ENCODE results near the gene ACOX1. TPM values are rescaled to one million over a fixed set of nuclear protein-coding genes. Genes with fewer than 3 reads are reported as not detected.

ACOX1 gene
- polyA plus RNA-seq, 1 donor (not counting 4 experiments of a cell fraction or from before 2014, with no cell fraction given): 31.8 TPM

GRCh38 chr17:75892556-75893224 lies 86.3 kb downstream of the ACOX1 start:
- no peaks in the 10 kb centered on the region for H3K27me3 ChIP-seq (ENCODE audit: control insufficient read depth, extremely low read depth, insufficient read depth, low read length)
- peaks cover 7 to 10% of the 10 kb centered on the region in 2 experiments for H3K36me3 ChIP-seq (ENCODE audit: control insufficient read depth in 2 of 2, extremely low read depth in 1 of 2, insufficient read depth in 2 of 2, low read length in 2 of 2)
- FAIRE-seq (no peak), DNase-seq (ENCODE audit: low read depth, low spot score) (no peak)
- H3K4me2 ChIP-seq (ENCODE audit: control insufficient read depth, extremely low read depth, insufficient read depth, low read depth, low read length): no peak overlapping the region
- H3K4me1 ChIP-seq (ENCODE audit: control insufficient read depth, extremely low read depth, insufficient read depth, low read length): peaks cover 9% of the 10 kb centered on the region
- no peaks in the 10 kb centered on the region for H4K20me1 ChIP-seq (ENCODE audit: control insufficient read depth, extremely low read depth, insufficient read depth, low read length)
- H3K9ac ChIP-seq (ENCODE audit: control insufficient read depth, extremely low read depth, insufficient read depth, low read length): no peak overlapping the region
- dilution Hi-C loops (cut with MboI; ENCODE audit: extremely low pct_ligation_motif_present, low sequenced_read_pairs): no loop called here
- H3K79me2 ChIP-seq (ENCODE audit: control insufficient read depth, insufficient read depth, low read length): peaks cover 4% of the 10 kb centered on the region
- no peak overlapping the region for H3K4me3 ChIP-seq (ENCODE audit: control insufficient read depth in 2 of 3, extremely low read depth in 1 of 3, insufficient read depth in 2 of 3, low read depth in 1 of 3, low read length in 3 of 3)
- TF ChIP-seq, protein P1, sequence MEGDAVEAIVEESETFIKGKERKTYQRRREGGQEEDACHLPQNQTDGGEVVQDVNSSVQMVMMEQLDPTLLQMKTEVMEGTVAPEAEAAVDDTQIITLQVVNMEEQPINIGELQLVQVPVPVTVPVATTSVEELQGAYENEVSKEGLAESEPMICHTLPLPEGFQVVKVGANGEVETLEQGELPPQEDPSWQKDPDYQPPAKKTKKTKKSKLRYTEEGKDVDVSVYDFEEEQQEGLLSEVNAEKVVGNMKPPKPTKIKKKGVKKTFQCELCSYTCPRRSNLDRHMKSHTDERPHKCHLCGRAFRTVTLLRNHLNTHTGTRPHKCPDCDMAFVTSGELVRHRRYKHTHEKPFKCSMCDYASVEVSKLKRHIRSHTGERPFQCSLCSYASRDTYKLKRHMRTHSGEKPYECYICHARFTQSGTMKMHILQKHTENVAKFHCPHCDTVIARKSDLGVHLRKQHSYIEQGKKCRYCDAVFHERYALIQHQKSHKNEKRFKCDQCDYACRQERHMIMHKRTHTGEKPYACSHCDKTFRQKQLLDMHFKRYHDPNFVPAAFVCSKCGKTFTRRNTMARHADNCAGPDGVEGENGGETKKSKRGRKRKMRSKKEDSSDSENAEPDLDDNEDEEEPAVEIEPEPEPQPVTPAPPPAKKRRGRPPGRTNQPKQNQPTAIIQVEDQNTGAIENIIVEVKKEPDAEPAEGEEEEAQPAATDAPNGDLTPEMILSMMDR (optimal IDR thresholded peaks at IDR 0.05 in 1 of 3, IDR thresholded peaks at IDR 0.05 in 1 of 3, conservative IDR thresholded peaks at IDR 0.05 in 1 of 3; ENCODE audit: extremely low read depth in 1 of 3, insufficient read depth in 2 of 3, low read length in 3 of 3): no peak
- TF ChIP-seq EZH2 (IDR thresholded peaks at IDR 0.05; ENCODE audit: low read length): no peak
- H3K27ac ChIP-seq (ENCODE audit: control insufficient read depth, insufficient read depth, low read length): no peak overlapping the region
- H2AFZ ChIP-seq (ENCODE audit: control insufficient read depth, low read length): no peak overlapping the region
- no peaks in the 10 kb centered on the region for H3K9me1 ChIP-seq (ENCODE audit: control insufficient read depth, extremely low read depth, insufficient read depth, low read length)
- H3K9me3 ChIP-seq (ENCODE audit: control insufficient read depth, low read depth, low read length): no peaks in the 10 kb centered on the region

DNA sequence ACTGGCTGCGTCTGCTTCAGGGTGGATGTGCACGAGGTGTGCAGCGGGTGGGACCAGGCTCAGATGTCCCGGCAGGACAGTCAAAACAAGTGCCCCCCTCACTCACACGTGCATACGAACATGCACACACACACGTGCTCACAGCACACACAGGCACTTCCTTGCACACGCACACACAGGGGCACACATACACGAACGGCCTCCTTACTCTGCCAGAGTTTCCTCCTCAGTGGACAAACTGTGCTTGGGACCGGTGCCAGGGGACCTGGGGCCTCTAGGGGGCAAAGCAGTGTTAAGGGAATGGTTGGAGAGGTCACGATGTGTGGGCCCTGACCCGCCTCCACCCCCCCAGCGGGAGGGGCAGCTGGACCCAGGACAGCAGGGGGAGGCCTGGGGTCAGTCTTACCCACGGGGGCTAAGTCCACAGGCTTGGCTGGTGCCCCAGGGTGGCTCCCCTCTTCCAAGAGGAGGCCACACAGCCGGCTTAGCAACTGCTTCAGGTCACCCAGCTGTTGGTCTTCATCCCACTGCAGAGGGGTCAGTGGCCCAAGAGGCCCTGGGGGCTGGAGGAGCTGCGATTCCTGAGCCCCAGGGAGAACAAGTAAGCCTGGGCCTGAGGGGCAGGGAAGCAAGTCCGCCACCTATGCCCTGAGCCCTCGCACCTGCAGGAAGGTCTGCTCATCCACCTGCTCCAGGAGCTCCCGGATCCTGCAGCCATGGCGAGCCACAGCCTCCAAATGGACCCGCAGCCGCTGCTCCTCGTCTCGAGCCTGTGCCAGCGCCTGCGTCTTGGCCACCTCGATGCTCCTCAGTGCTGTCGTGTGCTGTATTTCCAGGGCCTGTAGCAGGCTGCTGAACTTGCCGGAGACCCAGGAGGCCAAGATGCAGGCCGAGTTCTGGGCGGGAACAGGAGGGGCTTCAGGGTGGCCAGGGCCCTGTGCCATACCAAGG lies 87.1 kb downstream of the ACOX1 start:
- DNase-seq (ENCODE audit: low read depth, low spot score): no peak

More for the DNA sequence above, 87.1 kb downstream of the ACOX1 start:
- Histone ChIP-seq H3K4me1 (ENCODE audit: control insufficient read depth, extremely low read depth, insufficient read depth, low read length) (peaks cover 9% of the 10 kb centered on the region), H3K27ac (ENCODE audit: control insufficient read depth, insufficient read depth, low read length) (no peak overlapping the region), H4K20me1 (ENCODE audit: control insufficient read depth, extremely low read depth, insufficient read depth, low read length) (no peaks in the 10 kb centered on the region), H3K4me2 (ENCODE audit: control insufficient read depth, extremely low read depth, insufficient read depth, low read depth, low read length) (no peak overlapping the region), H3K9ac (ENCODE audit: control insufficient read depth, extremely low read depth, insufficient read depth, low read length) (no peak overlapping the region), H3K9me1 (ENCODE audit: control insufficient read depth, extremely low read depth, insufficient read depth, low read length) (no peaks in the 10 kb centered on the region), H3K79me2 (ENCODE audit: control insufficient read depth, insufficient read depth, low read length) (peaks cover 4% of the 10 kb centered on the region), H3K36me3 (ENCODE audit: control insufficient read depth in 2 of 2, extremely low read depth in 1 of 2, insufficient read depth in 2 of 2, low read length in 2 of 2) (peaks cover 6 to 7% of the 10 kb centered on the region in 2 experiments), H3K9me3 (ENCODE audit: control insufficient read depth, low read depth, low read length) (no peaks in the 10 kb centered on the region), H3K4me3 (ENCODE audit: control insufficient read depth in 2 of 3, extremely low read depth in 1 of 3, insufficient read depth in 2 of 3, low read depth in 1 of 3, low read length in 3 of 3) (no peak overlapping the region), H2AFZ (ENCODE audit: control insufficient read depth, low read length) (no peak overlapping the region), H3K27me3 (ENCODE audit: control insufficient read depth, extremely low read depth, insufficient read depth, low read length) (no peaks in the 10 kb centered on the region)
- no peak for TF ChIP-seq EZH2 (IDR thresholded peaks at IDR 0.05; ENCODE audit: low read length)
- TF ChIP-seq, protein P1 (optimal IDR thresholded peaks at IDR 0.05 in 1 of 3, IDR thresholded peaks at IDR 0.05 in 1 of 3, conservative IDR thresholded peaks at IDR 0.05 in 1 of 3; ENCODE audit: extremely low read depth in 1 of 3, insufficient read depth in 2 of 3, low read length in 3 of 3): no peak
- dilution Hi-C loops (cut with MboI; ENCODE audit: extremely low pct_ligation_motif_present, low sequenced_read_pairs): no loop called here
- no peak for FAIRE-seq

Other genes with a start within 250 kb of the ACOX1 start
- gene GALK1, start 214.0 kb downstream of the ACOX1 start, polyA plus RNA-seq: 1.1 to 5.2 TPM (median 1.3 TPM) in 3 replicates
- gene UNK, start 194.4 kb downstream of the ACOX1 start, polyA plus RNA-seq: 10.4 to 13.0 TPM (median 10.9 TPM) in 3 replicates
- gene UNC13D, start 134.8 kb downstream of the ACOX1 start, polyA plus RNA-seq: 0.25 to 0.79 TPM (median 0.36 TPM) in 3 replicates
- gene WBP2, start 123.8 kb downstream of the ACOX1 start, polyA plus RNA-seq: 17.0 to 41.4 TPM (median 23.3 TPM) in 3 replicates
- 9.4 to 20.7 TPM (median 10.9 TPM) in 3 replicates for gene TRIM47, start 100.6 kb downstream of the ACOX1 start, polyA plus RNA-seq
- gene TRIM65, start 82.2 kb downstream of the ACOX1 start, polyA plus RNA-seq: 7.4 to 10.6 TPM (median 7.8 TPM) in 3 replicates
- gene MRPL38, start 74.3 kb downstream of the ACOX1 start, polyA plus RNA-seq: 25.2 to 33.8 TPM (median 30.0 TPM) in 3 replicates
- 3.0 to 6.2 TPM (median 4.3 TPM) in 3 replicates for gene FBF1, start 38.1 kb downstream of the ACOX1 start, polyA plus RNA-seq
- 11.7 to 22.3 TPM (median 15.6 TPM) in 3 replicates for gene TEN1, start 74 bp upstream of the ACOX1 start, polyA plus RNA-seq
- gene CDK3, start 21.7 kb upstream of the ACOX1 start, polyA plus RNA-seq: 1.8 to 3.6 TPM (median 2.0 TPM) in 3 replicates
- 6.4 to 11.9 TPM (median 7.6 TPM) in 3 replicates for gene EVPL, start 48.1 kb upstream of the ACOX1 start, polyA plus RNA-seq
- gene SRP68, start 93.4 kb upstream of the ACOX1 start, polyA plus RNA-seq: 59.0 to 87.1 TPM (median 81.3 TPM) in 3 replicates
- 0.06 TPM in 1 of 3 replicates, not detected in the others for gene GALR2, start 95.6 kb upstream of the ACOX1 start, polyA plus RNA-seq
- not detected in 3 replicates for gene ZACN, start 100.0 kb upstream of the ACOX1 start, polyA plus RNA-seq
- 60.6 to 90.9 TPM (median 61.0 TPM) in 3 replicates for gene EXOC7, start 124.6 kb upstream of the ACOX1 start, polyA plus RNA-seq
- gene FOXJ1, start 162.1 kb upstream of the ACOX1 start, polyA plus RNA-seq: 0.01 to 0.03 TPM (median 0.02 TPM) in 3 replicates